Fibroblast of pulmonary artery (primary cell): ENCODE measurements around the gene NEDD4L.

Source experiments
- DNase-seq: peaks from one replicate; pipeline ENCODE4 v3.0.0-alpha.2; 2010; ENCODE audit warnings: low read depth
- H3K4me3 ChIP-seq: replicated peaks from 2 replicates; pipeline ENCODE4 v1.5.1; 2011; ENCODE audit warnings: low read depth, mild to moderate bottlenecking, control low read depth, low read length, moderate library complexity
- CTCF ChIP-seq: IDR thresholded peaks from 2 replicates; pipeline ENCODE4 v1.5.1; 2011; ENCODE audit warnings: mild to moderate bottlenecking, control low read depth, low read length, inconsistent platforms; ENCODE audit errors: missing control alignments

NEDD4L gene

GRCh38 chr18:58320907-58321561 is 277.0 kb downstream of the NEDD4L start:
- no peak for DNase-seq
- no peak overlapping the region for H3K4me3 ChIP-seq
- TF ChIP-seq CTCF, result no peak

GRCh38 chr18:58321986-58322385 is 278.0 kb downstream of the NEDD4L start:
- TF ChIP-seq CTCF, result peak; percentile 63
- peak; percentile 77 for DNase-seq
- no peak overlapping the region for H3K4me3 ChIP-seq

GRCh38 chr18:58322464-58322863 is 278.4 kb downstream of the NEDD4L start:
- H3K4me3 ChIP-seq, result no peak overlapping the region
- DNase-seq, result no peak
- no peak for TF ChIP-seq CTCF

GRCh38 chr18:58323866-58324762 is 280.1 kb downstream of the NEDD4L start:
- DNase-seq, result no peak

GRCh38 chr18:58324824-58325480 is 280.9 kb downstream of the NEDD4L start:
- TF ChIP-seq CTCF, result no peak
- no peak overlapping the region for H3K4me3 ChIP-seq
- DNase-seq, result no peak

More at GRCh38 chr18:58323866-58324762, 280.1 kb downstream of the NEDD4L start:
- TF ChIP-seq CTCF, result no peak
- H3K4me3 ChIP-seq, result no peak overlapping the region

- no peak for TF ChIP-seq CTCF
- H3K4me3 ChIP-seq, result no peak overlapping the region
- no peak for DNase-seq
These were observed 281.5 kb downstream of the NEDD4L start for GRCh38 chr18:58325494-58325893.
